NK-92 (cell line): ENCODE data around the gene RPH3AL.
"Not testable (repeated sequence)": the region's sequence is repeated elsewhere in the genome, so short reads cannot be mapped to it uniquely, and the experiment has no call there.

Experiments
- DNase-seq: peaks from one replicate; lab custom pipeline; 2025; ENCODE audit not compliant: unreplicated experiment; lab: John Stamatoyannopoulos, UW

RPH3AL gene

DNA sequence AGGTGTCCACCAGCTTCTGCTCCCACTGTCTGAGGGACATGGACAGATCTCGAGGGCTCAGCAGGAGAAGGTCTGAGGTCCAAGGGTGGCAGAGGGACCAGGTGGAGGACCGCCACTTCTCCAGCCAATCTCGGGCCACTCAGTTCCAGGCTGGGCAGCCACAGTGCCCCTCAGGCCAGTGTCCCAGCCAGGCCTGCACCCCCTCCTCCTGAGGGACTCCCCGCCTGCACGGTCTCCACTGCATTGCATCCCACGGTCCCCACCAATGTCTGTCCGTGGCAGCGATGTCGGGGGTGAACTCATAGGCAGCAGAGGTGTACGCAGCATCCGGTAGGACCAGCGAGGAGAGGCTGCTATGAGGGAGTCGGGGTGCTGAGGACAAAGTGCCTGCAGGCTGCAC, 107.0 kb downstream of the RPH3AL start:
- no peak for DNase-seq

DNA sequence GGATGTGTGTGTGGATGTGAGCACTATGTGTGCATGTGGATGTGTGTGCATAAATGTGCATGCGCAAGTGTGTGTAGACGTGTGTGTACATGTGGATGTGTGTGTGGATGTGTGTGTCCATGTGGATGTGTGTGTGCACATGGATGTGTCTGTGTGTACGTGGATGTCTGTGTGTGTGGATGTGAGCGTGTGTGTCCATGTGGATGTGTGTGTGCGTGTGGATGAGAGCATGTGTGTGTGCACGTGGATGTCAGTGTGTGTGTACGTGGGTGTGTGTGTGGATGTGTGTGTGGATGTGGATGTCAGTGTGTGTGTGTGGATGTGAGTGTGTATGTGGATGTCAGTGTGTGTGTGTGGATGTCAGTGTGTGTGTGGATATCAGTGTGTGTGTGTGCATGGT, 107.6 kb downstream of the RPH3AL start:
- DNase-seq: no peak

DNA sequence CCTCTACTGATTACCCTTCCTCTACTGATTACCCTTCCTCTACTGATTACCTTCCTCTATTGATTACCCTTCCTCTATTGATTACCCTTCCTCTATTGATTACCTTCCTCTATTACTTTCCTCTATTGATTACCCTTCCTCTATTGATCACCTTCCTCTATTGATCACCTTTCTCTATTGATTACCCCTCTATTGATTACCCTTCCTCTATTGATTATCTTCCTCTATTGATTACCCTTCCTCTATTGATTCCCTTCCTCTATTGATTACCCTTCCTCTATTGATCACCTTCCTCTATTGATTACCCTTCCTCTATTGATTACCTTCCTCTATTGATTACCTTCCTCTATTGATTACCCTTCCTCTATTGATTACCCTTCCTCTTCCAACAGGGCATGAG, 108.7 kb downstream of the RPH3AL start:
- DNase-seq: not testable (repeated sequence)

DNA sequence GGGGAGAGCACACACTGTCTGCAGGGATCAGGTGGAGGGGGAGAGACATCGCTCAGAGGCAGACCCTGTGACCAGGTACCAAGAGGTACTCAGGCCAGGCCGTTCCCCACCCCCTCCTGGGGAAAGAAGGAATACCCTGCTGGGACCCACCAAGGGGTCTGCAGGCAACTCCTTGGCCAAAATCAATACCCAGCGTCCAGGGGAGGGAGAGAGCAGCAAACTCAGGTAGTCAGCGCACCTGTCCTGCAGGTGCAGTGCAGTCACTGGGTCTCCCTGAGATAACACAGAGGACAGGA, 113.7 kb downstream of the RPH3AL start:
- no peak for DNase-seq

DNA sequence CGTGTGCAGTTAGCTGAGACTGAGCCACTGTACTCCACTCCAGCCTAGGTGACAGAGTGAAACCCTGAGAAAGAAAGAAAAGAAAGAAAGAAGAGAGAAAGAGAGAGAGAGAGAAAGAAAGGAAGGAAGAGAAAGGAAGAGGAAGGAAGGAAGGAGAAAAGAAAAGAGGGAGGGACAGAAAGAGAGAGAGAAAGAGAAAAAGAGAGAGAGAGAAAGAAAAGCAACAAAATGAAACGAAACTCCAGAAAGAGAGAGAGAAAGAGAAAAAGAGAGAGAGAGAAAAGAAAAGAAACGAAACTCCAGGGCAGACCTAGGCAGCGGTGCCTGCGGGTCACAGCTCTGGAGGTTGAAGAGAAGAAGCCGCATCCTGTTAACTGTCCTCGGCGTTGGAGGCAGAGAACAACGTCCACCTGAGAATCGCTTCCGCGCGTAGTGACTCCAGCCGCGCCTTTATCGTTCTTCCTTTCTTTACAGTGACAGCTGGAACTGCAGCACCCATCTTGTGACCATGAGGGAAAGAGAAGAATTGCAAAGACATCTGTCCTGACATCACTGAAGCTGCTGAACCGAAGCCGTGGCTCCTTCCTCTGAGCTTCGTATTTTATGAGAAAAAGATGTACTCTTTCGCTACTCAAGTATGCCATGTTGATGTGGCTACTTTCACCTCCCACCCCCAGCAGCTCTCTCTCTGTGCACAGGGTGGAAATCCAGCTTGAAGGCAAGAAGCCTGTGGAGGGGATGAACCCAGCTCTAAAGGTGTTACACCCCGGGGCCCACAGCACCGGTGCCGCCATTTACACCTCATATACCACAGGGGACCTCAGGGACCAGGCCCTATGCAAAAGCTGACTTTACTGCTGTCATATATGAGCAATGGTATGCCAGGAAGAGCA, 114.3 kb downstream of the RPH3AL start:
- no peak for DNase-seq

DNA sequence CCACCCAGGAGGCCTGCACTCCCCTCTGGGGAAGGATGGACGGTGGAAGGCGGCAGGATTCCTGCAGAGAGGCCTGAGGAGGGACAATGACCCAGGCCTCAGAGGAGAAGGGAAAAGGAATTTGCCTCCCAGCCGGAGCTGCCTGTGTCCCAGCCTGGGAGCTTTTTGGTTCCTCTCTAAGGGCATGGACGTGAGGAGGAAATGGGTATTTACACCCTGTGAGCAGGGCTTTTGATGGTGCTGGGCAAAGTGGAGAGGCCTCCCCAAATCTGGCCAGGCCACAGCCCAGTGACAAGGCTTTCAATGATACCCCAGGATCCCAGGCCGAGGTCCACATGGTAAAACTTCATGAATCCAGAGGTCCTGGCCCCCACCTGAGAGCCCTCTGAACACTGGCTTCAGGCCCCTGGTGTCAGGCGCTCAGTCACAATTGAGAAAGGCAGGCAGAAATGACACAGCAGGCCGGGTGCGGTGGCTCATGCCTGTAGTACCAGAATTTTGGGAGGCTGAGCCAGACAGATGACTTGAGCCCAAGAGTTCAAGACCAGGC, 115.1 kb downstream of the RPH3AL start:
- DNase-seq: no peak

DNA sequence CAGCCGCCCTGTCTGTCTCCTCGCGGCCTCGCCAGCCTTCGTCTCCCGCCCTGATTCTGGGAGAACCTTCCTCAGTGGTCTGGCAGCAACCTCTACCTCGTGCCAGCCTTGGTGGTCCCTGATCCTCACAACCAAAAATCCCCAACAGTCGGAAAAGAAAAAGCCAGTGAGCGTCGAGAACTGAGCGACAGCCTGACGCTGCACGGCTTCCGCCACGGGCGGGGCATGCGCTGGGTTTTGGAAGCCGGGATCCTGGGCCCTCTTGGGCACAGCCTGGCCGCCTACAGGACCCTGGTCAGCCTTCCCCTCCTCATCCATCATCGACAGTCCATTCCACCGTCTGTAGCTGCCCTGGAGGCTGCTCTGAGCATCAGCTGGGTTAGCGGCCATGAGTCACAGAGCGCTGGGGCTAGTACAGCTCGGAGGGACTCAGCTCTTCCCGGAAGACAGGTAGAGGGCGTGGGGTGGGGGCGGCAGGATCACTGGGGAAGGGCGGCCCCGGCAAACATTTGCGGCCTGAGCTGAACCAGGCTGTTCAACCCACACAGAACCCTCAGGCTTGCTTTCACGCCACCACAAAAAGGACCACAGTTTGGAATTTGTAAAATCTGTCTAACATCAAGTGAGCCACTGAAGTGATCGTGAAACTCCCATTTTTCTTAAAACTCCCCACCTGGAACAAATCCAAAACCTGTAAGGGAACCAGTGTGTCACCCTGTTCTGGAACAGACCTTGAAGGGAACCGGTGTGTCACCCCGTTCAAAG, 115.8 kb downstream of the RPH3AL start:
- no peak for DNase-seq

DNA sequence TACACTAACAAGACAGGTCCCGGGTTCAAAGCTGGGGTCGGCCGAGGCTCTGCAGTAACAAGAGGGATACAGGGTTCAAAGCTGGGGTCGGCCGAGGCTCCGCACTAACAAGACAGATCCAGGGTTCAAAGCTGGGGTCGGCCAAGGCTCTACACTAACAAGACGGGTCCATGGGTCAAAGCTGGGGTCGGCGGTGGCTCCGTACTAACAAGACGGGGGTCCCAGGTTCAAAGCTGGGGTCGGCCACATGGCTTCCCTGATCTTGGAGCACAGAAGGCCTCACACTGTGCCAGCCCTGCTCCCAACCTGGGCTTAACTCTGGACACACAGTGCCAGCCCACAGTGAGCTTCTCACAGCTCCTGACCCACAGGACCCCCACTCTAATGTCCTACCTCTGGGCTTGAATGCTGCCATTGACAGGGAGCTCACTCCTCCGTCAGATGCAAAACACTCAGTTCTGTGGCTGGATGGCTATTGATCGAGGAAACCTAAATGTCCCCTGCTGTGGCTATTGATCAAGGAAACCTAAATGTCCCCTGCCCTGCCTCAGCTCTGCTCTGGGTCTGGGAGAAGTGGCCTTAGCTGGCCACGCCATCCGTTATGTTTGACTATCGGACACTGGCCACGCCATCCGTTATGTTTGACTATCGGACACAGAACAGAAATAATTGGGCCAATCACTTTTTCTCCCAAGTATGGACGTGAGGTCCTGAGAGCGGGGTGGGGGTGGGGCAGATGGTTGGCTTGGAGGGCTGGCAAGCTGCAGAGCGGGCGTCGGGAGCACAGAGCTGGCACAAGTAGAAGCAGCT, 116.6 kb downstream of the RPH3AL start:
- no peak for DNase-seq

DNA sequence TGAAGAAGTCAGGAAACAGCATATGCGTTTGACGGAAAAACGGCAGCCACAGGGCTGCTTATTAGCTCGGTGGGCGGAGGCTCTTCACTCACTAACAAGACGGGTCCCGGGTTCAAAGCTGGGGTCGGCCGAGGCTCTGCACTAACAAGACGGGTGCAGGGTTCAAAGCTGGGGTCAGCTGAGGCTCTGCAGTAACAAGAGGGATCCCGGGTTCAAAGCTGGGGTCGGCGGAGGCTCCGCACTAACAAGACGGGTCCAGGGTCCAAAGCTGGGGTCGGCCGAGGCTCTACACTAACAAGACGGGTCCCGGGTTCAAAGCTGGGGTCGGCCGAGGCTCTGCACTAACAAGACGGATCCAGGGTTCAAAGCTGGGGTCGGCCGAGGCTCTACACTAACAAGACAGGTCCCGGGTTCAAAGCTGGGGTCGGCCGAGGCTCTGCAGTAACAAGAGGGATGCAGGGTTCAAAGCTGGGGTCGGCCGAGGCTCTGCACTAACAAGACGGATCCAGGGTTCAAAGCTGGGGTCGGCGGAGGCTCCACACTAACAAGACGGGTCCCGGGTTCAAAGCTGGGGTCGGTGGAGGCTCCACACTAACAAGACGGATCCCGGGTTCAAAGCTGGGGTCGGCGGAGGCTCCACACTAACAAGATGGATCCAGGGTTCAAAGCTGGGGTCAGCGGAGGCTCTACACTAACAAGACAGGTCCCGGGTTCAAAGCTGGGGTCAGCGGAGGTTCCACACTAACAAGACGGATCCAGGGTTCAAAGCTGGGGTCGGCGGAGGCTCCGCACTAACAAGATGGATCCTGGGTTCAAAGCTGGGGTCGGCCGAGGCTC, 117.4 kb downstream of the RPH3AL start:
- DNase-seq: not testable (repeated sequence)

DNA sequence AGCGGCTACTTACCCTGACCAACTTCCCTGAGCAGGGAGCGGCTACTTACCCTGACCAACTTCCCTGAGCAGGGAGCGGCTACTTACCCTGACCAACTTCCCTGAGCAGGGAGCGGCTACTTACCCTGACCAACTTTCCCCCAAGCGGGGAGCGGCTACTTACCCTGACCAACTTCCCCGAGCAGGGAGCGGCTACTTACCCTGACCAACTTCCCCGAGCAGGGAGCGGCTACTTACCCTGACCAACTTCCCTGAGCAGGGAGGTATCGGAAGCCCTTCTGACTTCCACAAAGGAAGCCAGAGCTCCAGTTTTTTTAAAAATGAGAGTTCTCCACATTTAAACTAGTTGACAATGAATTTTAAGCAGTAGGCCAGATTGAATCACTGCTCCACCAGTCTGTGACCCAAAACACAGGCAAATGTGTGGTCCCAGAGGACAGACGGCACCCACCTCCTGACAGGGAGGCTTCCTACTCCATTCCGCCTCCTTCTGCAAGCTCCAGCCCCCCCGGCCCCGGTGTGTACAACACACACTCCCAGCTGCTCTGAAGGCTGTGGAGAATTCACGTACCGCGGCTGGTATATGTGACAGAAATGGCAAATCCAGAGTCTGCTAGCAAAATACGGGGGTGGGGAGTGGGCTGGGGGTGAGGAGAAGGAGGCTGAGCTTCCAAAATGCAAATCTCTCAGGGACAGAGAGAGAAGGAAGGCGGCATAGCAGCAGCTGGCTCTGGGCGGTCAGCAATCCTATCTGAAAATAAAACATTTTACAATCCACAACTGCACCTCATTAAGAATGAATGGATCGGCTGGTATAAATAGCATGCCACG, 118.2 kb downstream of the RPH3AL start:
- not testable (repeated sequence) for DNase-seq

DNA sequence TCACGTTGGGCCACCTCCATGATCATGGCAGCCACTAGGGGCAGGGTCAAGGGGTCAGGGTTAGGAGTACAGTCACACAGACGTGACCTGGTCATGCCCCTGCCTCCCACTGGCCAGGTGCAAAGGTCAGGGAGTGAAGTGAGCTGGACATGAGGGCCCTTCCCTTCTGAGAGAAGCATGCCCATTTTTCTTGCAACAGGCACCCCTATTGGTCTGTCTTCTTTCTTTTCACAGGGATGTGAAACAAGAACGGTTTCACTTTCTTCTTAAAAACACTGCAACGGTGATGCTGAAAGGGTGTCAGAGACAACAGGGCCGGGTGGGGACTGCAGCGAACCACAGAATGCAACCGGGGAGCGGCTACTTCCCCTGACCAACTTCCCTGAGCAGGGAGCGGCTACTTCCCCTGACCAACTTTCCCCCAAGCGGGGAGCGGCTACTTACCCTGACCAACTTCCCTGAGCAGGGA, 119.1 kb downstream of the RPH3AL start:
- no peak for DNase-seq

DNA sequence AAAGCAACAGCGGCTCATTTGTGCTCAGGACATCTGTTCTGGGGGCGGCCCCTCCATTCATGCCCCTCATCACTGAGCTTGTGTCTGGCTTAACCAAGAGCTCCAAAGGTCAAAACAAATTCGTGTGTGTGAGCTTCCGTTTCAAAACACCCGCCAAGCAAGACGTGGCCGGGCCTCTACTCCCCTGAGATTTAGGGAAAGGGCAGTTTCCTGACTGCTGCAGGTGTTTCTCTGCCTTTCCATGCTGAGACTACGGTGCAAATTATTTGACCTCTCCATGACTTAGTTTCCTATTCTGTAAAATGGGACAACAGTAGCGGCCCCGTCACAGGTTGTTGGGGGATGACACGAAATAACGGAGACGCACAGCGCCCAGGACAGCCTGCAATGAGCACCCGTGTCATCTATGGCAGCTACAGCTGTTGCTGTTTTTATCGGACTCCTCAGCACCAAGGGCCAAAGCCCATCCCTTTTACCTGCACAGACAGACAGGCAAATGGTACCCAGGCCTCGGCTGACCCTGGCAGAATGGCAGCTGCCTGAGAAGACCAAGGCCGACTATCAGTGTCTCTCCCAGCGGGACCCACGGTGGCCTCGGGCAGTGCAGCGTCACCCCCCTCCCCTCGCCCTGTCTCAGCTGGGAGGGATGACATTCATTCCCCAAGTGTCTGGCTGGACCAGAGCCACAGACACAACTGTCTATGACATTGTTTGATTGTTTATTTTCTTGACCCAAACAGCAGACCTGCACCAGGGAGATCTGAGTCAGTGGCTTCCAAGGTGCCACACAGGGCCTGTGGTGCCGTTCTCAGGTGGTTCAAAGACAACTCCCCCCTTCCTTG, 120.4 kb downstream of the RPH3AL start:
- DNase-seq: no peak

DNA sequence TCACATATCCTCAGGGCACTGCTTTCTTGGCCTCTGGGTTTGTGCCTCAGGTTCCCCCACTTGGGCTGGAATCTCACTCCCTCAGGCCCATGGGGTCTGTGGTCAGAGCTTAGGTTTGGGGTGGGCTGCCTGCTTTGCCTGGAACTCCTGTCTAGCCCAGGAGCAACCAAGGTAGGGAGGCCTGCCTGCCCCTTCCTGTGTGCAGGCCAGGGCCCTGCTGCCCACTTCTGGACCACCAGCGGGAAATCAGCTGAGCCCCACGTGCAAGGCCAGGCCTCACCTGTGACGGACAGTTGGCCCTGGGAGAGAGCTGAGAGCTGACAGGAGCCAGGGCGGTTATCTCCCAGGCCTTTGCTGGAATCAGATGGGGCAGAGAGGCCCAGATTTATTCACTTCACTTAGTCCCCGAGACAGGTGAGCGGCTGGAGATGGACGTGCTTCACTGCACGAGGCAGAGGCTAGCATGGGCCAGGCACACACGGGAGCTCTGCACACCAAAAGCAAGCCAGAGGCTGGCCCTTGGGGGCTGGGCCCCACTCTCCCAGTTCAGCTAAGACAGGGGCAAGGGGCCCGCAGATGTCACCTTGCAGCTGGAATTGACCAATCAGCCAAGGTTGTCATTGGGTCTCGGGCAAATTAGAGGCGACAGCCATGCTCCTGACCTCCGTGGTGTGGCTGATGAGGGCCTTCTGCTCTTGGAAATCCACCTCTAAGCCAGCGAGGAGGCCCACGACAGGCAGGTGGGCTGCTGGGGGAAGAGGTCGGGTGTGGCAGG, 121.2 kb downstream of the RPH3AL start:
- DNase-seq: no peak

DNA sequence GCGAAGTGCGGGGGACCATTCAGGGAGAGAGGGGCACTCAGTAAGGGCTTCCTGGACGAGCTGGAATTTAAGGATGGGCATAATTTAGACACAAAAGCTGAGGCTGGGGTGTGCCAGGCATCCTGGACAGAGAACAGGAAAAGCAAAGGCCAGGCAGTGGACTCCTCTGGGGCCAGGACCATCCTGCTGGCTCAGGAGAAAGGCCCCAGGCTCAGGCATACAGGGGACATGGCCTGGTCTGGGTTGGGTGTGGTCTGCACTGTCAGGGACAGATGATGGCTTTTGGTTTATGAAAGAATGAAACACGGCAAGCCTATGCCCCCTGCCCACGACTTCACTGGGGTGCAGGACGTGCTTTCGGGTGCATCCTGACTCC, 122.2 kb downstream of the RPH3AL start:
- DNase-seq: no peak

DNA sequence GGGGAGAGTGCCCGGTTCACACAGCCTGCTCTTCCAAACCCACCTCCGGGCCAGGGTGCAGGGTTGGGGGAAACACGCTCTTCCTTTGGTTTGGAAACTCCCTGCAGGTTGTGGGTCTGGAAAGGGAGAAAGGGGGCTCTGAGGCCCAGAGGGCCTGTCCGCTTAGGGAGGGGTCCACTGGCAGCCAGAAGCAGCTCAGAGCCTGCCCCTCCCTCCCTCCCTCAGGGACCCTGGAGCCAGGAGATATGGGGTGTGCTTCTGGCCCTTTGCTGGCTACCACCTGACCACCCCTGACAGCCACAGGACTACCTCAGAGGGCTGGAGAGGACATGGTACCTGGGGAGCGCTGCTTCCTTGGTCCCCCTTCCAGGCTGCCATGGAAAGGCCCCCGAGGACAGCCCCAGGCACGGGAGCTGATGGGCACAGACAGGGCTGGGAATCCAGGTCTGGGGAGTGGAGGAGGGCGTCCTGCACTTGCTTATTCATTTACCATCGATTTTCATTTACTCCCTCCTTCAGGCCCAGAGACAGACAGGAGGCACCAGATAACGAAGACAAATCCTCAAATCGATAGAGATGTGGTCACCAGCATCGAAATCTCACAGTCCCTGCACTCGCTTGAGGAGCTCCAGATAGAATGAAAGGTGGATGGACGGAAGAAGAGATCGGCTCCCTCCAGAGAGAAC, 122.8 kb downstream of the RPH3AL start:
- DNase-seq: no peak

DNA sequence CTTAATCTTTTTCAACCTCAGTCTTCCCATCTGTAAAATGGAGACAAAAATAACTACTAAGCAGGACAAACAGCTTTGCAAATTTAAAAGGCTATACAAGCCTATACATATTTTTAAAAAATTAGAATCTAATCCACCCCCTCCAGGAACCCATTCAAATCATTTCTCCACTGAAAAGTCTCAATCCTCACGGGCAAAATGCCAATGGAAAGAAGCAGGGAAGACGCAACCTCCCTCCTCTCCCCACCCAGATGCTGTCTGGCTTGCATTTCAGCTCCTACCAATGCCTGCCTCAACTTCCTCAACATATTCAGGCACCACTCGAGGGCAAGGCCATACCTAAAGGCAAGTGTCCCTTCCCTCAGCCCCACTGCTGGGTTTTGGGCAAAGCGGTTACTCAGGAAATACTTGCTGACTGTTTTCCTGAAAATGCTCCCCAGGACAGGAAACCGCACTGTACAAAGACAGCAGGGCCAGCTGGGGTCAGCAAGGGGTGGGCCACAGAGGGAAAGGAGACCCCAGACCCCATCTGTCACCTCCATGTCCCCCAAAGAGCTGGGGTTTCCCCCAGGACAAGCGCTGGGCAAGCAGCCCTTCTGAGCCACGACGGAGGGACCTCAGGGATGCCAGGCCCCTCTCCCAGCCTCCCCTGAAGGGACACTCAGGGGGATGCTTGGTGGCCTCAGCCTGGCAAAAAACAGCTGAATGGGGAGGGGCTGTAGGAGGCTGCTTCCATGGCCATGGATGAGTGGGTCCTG, 123.5 kb downstream of the RPH3AL start:
- DNase-seq: no peak
